Peyer's patch (tissue), 4 donors: ENCODE measurements around the gene KRT1. TPM values are rescaled to one million over a fixed set of nuclear protein-coding genes. Genes with fewer than 3 reads are reported as not detected.

Experiments used
- DNase-seq, 3 donors: peaks; one replicate each; pipeline ENCODE4 v3.0.0-alpha.2; 2017 to 2019
- H3K27ac ChIP-seq, 4 donors: fragments of 200-600 bp; sonication (generic); one replicate each; pipeline ENCODE4 v1.5.1; 2016 to 2019
- H3K27me3 ChIP-seq, 2 donors: fragments of 200-600 bp; sonication (generic); one replicate each; pipeline ENCODE4 v1.5.1; 2019
- H3K36me3 ChIP-seq, 3 donors: fragments of 200-600 bp; sonication (generic); one replicate each; pipeline ENCODE4 v1.5.1; 2016 to 2019
- H3K4me1 ChIP-seq, 4 donors: fragments of 200-600 bp; sonication (generic); one replicate each; pipeline ENCODE4 v1.5.1; 2016 to 2019
- H3K4me3 ChIP-seq, 4 donors: fragments of 200-600 bp; sonication (generic); 1 replicate in 3 of 4; 2 replicates in 1 of 4; pipeline ENCODE4 v1.5.1; 2016 to 2019; ENCODE audit warnings: mild to moderate bottlenecking in 1 of 4
- H3K9me3 ChIP-seq, 4 donors: fragments of 200-600 bp; sonication (generic); one replicate each; pipeline ENCODE4 v1.5.1; 2016 to 2019; ENCODE audit warnings: mild to moderate bottlenecking in 1 of 4
- POLR2A ChIP-seq, 2 donors: fragments of 450-650 bp; IDR thresholded peaks; one replicate each; pipeline ENCODE4 v1.5.1; 2017; ENCODE audit warnings: antibody characterized with exemption in 2 of 2, mild to moderate bottlenecking in 2 of 2, moderate library complexity in 2 of 2
- total RNA-seq, 4 donors: library from RNA; depleted of rRNA; stranded (reverse); fragments of >200 nt; gene quantifications; one replicate each; pipeline ENCODE4 v1.1.0, GENCODE V29; 2016
- TF ChIP-seq, protein P1 (sequence below), 6 experiments: fragments of 450-650 bp in 4 of 6; fragments of 200-600 bp in 2 of 6; sonication (generic) in 1 of 6; IDR thresholded peaks; one replicate each; pipeline ENCODE4 v1.5.1; 2017 to 2019; ENCODE audit warnings: antibody characterized with exemption in 6 of 6, mild to moderate bottlenecking in 3 of 6, moderate library complexity in 1 of 6

The KRT1 gene
- total RNA-seq, 4 donors from 2014 or later: 0.76 to 1.7 (median 0.94) TPM; not detected in 1

DNA sequence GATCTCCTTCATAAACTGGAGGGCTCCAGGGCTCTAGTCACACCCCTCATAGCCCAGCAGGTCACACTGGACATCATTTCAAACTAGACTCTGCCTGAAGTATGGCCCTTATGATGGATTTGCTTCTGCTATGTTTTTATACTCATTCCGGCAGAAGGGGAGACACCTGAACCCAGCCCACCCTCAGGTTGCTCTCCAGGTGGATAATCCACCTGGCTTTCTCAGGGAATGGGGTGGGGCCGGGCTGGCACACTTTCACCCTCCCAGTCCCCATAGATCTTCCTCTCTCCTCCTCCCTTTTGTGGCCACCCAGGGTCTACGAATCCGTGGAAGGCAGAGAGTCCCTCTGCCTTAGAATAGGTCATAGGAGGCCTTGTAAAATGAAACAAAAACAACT is 52.1 kb downstream of the KRT1 start:
- H3K4me3 ChIP-seq: no peak overlapping the region

DNA sequence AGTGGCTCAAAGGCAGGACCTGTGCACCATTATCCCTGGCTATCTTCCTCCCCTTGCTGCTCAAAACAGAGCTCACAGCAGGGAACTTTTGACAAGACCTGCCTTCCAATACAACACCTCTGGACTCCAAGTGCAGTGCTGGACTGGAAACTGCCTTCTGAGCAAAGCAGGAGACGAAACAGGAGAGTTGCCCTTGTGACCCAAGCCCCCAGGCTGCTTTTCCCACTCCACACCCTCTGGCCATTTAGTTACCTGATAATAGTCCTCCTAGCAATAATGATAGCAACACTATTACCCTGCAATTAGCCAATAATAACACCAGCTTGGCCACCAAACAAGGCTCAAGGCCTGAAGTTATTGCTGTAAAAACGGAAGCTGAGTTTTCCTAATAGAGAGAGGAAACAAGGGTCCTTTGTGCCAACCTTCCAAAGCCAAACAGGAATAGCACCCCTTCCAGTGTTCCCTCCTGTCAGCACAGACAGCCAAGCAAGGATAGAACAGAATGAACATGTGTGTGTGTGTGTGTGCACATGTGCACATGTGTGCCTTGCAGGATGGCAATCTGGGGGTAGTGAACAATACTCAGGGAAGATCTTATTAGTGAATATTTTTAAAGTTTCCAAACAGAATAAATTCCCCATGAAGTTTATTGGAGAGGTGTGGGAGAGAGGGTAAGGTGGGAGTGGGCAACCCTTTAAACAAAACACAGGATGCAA is 52.7 kb downstream of the KRT1 start:
- H3K9me3 ChIP-seq: no peaks in the 10 kb centered on the region
- TF ChIP-seq, protein P1, sequence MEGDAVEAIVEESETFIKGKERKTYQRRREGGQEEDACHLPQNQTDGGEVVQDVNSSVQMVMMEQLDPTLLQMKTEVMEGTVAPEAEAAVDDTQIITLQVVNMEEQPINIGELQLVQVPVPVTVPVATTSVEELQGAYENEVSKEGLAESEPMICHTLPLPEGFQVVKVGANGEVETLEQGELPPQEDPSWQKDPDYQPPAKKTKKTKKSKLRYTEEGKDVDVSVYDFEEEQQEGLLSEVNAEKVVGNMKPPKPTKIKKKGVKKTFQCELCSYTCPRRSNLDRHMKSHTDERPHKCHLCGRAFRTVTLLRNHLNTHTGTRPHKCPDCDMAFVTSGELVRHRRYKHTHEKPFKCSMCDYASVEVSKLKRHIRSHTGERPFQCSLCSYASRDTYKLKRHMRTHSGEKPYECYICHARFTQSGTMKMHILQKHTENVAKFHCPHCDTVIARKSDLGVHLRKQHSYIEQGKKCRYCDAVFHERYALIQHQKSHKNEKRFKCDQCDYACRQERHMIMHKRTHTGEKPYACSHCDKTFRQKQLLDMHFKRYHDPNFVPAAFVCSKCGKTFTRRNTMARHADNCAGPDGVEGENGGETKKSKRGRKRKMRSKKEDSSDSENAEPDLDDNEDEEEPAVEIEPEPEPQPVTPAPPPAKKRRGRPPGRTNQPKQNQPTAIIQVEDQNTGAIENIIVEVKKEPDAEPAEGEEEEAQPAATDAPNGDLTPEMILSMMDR (IDR thresholded peaks at IDR 0.05): no peak
- TF ChIP-seq POLR2A (IDR thresholded peaks at IDR 0.05): no peak
- H3K36me3 ChIP-seq: no peaks in the 10 kb centered on the region
- no peaks in the 10 kb centered on the region for H3K27me3 ChIP-seq
- H3K4me3 ChIP-seq: no peak overlapping the region
- no peak overlapping the region for H3K27ac ChIP-seq
- peak in 1 of 3 donors; percentile 5 for DNase-seq
- no peaks in the 10 kb centered on the region for H3K4me1 ChIP-seq

More for the DNA sequence above, 52.1 kb downstream of the KRT1 start:
- Histone ChIP-seq H3K9me3 (no peaks in the 10 kb centered on the region), H3K4me1 (no peaks in the 10 kb centered on the region), H3K27me3 (no peaks in the 10 kb centered on the region), H3K27ac (no peak overlapping the region), H3K36me3 (no peaks in the 10 kb centered on the region)
- TF ChIP-seq, protein P1 (IDR thresholded peaks at IDR 0.05): no peak
- DNase-seq: no peak

Other genes with a start within 250 kb of the KRT1 start
- gene KRT75, start 246.0 kb downstream of the KRT1 start, total RNA-seq: not detected
- not detected for gene KRT6B, start 228.3 kb downstream of the KRT1 start, total RNA-seq
- under 1 TPM in 1 of 4 donors, not detected in 3; 0.67 TPM for gene KRT6C, start 206.6 kb downstream of the KRT1 start, total RNA-seq
- 1 to 10 TPM in 2 of 4 donors, not detected in 2; 1.7 to 2.3 TPM for gene KRT6A, start 187.2 kb downstream of the KRT1 start, total RNA-seq
- gene KRT5, start 160.0 kb downstream of the KRT1 start, total RNA-seq: 1 to 10 TPM in 2 of 4 donors, under 1 TPM in 1, not detected in 1; 0.94 to 9.9 (median 5.9) TPM
- gene KRT71, start 127.3 kb downstream of the KRT1 start, total RNA-seq: not detected
- not detected for gene KRT74, start 106.6 kb downstream of the KRT1 start, total RNA-seq
- 1 to 10 TPM in 3 of 4 donors, not detected in 1; 1.1 to 4.5 (median 2.3) TPM for gene KRT72, start 78.9 kb downstream of the KRT1 start, total RNA-seq
- gene KRT73, start 61.8 kb downstream of the KRT1 start, total RNA-seq: 1 to 10 TPM in 1 of 4 donors, under 1 TPM in 1, not detected in 2; 0.40 to 1.2 TPM
- 1 to 10 TPM in 1 of 4 donors, under 1 TPM in 1, not detected in 2; 0.47 to 2.5 TPM for gene KRT2, start 28.2 kb downstream of the KRT1 start, total RNA-seq
- not detected for gene KRT77, start 23.1 kb upstream of the KRT1 start, total RNA-seq
- gene KRT76, start 96.9 kb upstream of the KRT1 start, total RNA-seq: not detected
- not detected for gene KRT3, start 115.7 kb upstream of the KRT1 start, total RNA-seq
- gene KRT4, start 133.7 kb upstream of the KRT1 start, total RNA-seq: not detected
- not detected for gene KRT79, start 153.9 kb upstream of the KRT1 start, total RNA-seq
- not detected for gene KRT78, start 168.6 kb upstream of the KRT1 start, total RNA-seq
- gene KRT8, start 224.7 kb upstream of the KRT1 start, total RNA-seq: 1,000 to 10,000 TPM; 1,046 to 2,452 (median 2,098) TPM